Left renal pelvis (tissue), 4 donors: ENCODE results near the gene UBD. TPM values are rescaled to one million over a fixed set of nuclear protein-coding genes. Genes with fewer than 3 reads are reported as not detected.

Experiments used
- DNase-seq, 4 donors: peaks; one replicate each; pipeline ENCODE4 v3.0.0-alpha.2; 2013; ENCODE audit warnings: low read depth in 4 of 4, low spot score in 3 of 4
- polyA plus RNA-seq, 4 donors: library from polyadenylated mRNA; unstranded; fragments of 120-200 nt; gene quantifications; one replicate each; pipeline ENCODE4 v1.2.1, GENCODE V29; 2013; ENCODE audit not compliant: insufficient read length in 4 of 4

The UBD gene
- 1 to 10 TPM in 1 of 4 donors, under 1 TPM in 3; 0.48 to 2.0 (median 0.74) TPM for polyA plus RNA-seq

DNA sequence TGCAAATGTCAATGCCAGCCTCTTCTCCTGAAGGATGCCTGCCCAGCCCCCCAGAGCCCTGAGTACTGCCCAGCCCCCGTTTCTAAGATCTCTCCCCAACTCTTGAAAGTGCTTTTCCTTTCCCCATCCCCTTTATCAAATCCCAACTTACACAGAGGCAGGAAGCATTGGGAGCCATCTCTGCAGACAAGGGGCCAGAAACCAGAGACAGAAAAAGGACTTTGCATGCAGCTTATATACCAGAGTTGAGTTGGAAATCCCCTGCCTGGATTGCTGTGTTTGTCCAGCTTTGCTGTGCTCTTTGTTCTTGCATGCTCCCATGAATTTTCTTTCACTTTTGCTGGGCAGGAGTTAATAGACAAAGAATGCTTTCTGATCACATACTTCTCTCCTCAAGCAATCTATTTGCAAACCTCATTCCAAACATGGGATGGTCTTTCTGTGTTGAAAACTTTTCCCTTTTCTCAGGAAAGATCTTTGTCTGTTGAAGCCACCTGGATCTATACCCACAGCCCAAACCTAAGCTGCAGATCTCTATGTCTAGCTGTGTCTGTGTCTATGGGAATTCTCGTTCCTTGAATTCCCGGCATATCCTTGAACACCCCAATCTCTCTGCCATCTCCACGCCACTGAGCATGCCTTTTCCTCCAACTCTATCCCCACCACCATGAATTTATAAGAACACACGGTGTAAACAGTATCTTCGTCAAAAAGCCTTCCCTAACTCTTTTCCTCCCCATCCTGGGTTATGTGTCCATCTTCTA, at the start of gene UBD:
Gene UBD, minus strand, starts transcription at position 209 of the 764 bp plus-strand sequence. Its CDS starts 31 bp downstream, at position 178.
- DNase-seq: no peak

DNA sequence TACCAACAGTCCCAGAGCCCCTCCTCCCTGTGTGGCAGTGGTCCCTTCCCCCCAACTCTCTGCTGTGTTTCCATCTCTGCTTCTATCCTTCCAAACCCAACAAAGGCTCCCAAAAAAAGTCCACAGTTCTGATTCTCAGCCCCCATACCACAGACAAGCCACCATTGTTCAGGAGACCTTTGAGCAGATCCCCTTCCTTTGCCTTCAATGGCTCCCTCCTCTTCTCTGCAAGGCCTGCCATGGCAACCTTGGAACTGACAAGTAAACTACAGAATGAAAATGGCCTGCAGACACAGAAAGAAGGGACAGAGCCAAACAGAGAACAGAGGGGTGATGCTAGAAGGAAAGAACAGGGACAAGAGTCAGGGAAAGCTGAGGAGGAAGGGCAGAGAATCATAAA, 48.6 kb upstream of the UBD start:
- no peak for DNase-seq

DNA sequence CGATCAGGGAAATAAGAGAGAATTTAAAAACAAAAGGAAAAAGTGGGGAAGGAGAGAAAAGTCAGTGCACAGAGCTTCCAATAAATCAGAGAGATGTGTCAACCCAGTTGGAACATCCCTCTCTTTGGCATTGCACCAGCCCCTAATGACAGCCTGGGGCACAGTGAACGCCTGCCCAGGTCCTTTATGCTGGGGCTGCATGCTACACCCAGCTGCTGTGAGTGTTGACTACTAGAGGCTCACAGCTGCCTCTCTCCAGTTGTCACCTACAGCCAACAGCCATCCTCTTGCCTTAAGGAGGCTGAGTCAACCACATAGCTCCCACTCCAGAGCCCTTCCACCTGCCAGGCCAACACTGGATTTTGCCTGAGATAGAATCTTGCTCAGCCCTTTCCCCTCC, 44.4 kb upstream of the UBD start:
- DNase-seq: no peak

GRCh38 chr6:29603456-29603855, 43.9 kb upstream of the UBD start:
- no peak for DNase-seq

DNA sequence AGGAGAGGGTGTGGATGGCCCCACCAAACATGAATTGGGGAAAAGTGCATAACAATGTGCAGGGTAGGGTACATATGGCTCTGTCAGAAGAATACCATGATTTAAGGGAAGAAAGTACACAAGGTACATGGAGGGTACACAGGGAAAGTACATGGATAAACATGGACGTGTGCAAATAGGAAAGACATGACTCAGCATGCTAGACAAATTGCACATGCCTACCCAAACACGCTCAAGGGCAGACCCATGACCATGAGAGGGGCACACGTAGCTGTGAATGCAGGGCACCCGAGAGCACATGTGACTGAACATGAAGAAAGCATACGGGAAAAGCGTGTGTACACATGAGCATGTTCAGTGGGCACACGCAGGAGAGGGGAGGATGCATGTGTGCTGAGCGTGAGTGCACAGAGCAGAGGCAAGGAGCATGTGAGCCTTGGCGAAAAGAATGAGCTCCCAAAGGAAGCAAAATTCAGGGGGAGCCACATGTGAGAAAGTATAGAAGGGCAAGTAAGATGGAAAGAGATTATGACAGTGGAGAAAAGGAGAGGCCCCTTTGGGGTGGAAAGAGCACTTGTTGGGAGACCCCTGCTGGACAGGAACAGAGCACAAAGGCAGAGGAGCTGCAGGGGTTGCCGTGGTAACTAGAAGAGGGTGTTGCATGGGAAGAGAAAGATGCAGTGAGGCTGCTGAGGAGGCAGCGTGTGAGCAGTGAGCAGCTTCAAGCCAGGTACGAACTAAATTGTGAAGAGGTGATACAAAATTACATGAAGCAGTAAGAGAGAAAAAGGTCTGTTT, 43.2 kb upstream of the UBD start:
- no peak for DNase-seq

DNA sequence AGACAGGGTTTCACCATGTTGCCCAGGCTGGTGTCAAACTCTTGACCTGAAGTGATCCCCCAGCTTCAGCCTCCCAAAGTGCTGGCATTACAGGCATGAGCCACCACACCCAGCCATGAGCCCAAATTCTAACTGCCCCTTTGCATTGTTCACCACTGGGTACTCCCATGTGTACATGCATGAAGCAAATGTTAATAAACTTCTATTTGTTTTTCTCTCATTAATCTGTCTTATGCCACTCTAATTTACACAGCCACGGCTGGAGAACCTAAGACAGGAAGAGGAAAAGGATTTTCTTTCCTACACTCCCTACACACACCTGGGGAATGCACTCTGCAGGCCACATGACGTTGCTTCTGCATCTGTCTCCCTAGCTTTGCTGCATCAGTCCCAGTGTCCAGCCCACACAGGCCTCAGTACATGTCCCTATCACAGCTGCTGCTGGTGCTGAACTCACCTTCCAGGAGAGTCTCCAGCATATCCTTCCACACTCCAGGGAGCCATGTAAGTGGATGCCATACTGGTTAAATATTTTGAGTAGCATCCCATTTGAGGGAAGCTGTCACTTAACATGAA, 38.7 kb upstream of the UBD start:
- DNase-seq: no peak

- DNase-seq: no peak
Measured at GRCh38 chr6:29597184-29597583, 37.7 kb upstream of the UBD start.

GRCh38 chr6:29596381-29596900, 36.9 kb upstream of the UBD start:
- no peak for DNase-seq

- DNase-seq: no peak
Measured at GRCh38 chr6:29593199-29593855, 33.8 kb upstream of the UBD start.

DNA sequence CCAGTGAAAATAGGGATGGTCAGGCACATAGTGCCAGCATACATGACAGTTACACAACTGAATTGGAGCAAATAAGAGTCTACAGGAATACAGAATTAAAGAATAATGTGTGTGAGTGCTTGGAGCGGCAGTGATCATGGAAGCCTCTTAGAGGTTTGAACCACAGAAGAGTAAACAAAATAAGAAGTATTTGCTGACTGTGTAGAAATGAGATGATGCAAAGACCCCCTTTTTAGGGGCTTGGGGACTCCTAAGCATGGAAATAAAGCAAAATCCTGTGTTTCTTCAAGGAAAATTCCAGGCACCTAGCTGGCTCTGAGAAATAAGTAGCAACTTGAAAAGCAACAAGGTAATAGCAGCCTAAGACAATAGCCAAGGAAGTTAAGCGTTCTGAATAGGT, 32.1 kb upstream of the UBD start:
- DNase-seq: no peak

GRCh38 chr6:29590218-29590808, 30.8 kb upstream of the UBD start:
- DNase-seq: no peak

- DNase-seq: peak in 2 of 4 donors; percentile 14 to 27
Measured at GRCh38 chr6:29589423-29590048, 30.0 kb upstream of the UBD start.

- no peak for DNase-seq
Measured at GRCh38 chr6:29584821-29585220, 25.3 kb upstream of the UBD start, which contains the start of gene OR2H2. Gene OR2H2 (plus strand): TSS chr6:29585121. CDS start chr6:29587945, 2,824 bp downstream.

GRCh38 chr6:29577544-29577943, 18.0 kb upstream of the UBD start:
- no peak for DNase-seq

GRCh38 chr6:29576056-29576455, 16.5 kb upstream of the UBD start:
- no peak for DNase-seq

- DNase-seq: no peak
Measured at GRCh38 chr6:29567991-29568390, 8.5 kb upstream of the UBD start.

- DNase-seq: no peak
Measured at GRCh38 chr6:29567541-29567940, 8.0 kb upstream of the UBD start.

- DNase-seq: no peak
Measured at GRCh38 chr6:29566856-29567255, 7.3 kb upstream of the UBD start.

DNA sequence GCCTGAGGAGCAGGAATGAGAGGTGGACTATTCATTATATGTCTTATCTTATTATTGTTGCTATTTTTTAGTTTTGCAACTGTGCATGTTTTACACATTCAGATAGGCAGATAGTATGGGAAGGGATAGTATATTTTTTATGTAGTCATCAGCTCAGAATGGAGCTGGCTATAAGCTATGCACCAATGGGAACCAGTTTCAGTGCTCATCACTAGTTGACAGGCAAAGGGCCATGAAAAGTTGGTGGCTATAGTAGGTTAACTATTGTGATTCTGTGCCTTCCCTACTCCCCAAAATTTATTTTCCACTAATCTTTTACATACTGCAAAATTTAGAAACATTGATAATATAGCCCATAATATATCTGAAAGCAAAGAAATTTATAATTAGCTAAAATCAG, 5.3 kb upstream of the UBD start:
- no peak for DNase-seq

GRCh38 chr6:29563435-29563965, 4.0 kb upstream of the UBD start:
- DNase-seq: no peak
